SK-MEL-5 (cell line): ENCODE data around the gene DNAJC22. TPM values are rescaled to one million over a fixed set of nuclear protein-coding genes. Genes with fewer than 3 reads are reported as not detected.
"Not testable (repeated sequence)": the region's sequence is repeated elsewhere in the genome, so short reads cannot be mapped to it uniquely, and the experiment has no call there.

Experiments used
- DNase-seq: peaks from one replicate; pipeline ENCODE4 v3.0.0-alpha.2; 2016; ENCODE audit warnings: low read depth, low spot score
- in situ Hi-C: cut with HindIII; loops from 2 replicates; pipeline ENCODE4 v1.10.0; 2016; ENCODE audit warnings: low sequenced_read_pairs, high pct_unique_total_duplicates, low pct_unique_long_range_greater_than_20kb
- polyA plus RNA-seq, 2 experiments: library from polyadenylated mRNA; depleted of rRNA; stranded (reverse); fragments of >200 nt; gene quantifications; 2 replicates each; pipeline ENCODE4 v1.2.3, GENCODE V29; 2015
- total RNA-seq: library from RNA; depleted of rRNA; stranded (reverse); fragments of >200 nt; shearing (Covaris generic); gene quantifications from 2 replicates; pipeline ENCODE4 v1.2.3, GENCODE V29; 2014; rRNA removed

Gene DNAJC22
- 11.9 and 13.2 TPM in 2 replicates for total RNA-seq
- 12.6 and 13.1 TPM in 2 replicates for polyA plus RNA-seq (2015; cell fraction: cytosol; rRNA removed)
- polyA plus RNA-seq (2015; cell fraction: nucleus; rRNA removed): 11.6 and 13.5 TPM in 2 replicates

DNA sequence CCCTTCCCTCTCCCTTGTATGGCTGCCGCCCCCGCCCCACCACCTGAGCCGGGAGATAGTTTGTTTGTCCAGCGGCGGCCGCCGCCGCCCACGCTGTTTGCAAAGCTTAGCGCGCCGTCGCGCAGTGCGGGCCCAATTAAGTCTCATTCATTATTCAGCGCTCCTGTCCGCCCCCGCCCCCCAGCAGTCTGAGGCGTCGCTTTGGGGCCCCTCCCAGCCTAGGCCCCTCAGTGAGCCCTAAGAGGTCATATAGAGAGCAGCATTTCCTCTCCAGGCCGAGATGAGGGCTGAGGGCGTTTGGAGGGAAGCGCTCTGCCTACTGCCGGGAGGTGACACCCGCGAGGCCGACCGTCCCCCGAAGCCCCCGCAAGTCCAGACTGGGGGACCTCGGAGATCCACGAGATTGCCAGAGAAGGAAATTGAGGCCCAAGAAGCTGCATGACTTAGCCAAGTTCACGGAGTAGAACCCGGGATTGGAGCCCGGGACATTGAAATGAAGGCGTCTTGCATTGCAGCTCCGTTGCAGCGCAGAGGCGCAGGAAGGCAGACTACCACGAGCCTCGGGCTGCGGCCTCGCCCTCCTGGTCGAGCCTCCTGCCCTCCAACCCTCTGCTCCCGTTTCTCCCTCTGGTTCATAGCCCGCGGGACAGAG is at the start of gene DNAJC22:
TSS of gene DNAJC22 (plus strand) at position 230 of the 652 bp plus-strand sequence. CDS start 1,985 bp downstream, outside the sequence.
- in situ Hi-C loops: no loop called here
- no peak for DNase-seq

DNA sequence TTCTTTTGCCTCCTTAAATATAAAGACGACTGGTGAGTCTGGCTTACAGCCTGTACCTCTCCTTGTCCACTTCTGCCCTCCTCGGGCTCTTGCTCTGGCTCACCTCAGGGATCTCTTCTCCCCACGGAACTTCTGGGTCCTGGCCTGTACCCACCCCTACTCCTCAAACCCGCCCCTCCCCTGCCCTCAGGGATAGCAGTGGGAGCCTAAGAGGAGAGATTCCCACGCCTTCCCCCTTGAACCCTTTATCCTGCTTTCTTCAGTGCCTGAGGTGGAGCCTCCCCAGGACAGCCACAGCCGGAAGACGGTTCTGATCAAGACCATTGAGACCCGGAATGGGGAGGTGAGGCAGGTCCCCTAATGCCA is 49.0 kb upstream of the DNAJC22 start:
- in situ Hi-C loops: no loop called here

DNA sequence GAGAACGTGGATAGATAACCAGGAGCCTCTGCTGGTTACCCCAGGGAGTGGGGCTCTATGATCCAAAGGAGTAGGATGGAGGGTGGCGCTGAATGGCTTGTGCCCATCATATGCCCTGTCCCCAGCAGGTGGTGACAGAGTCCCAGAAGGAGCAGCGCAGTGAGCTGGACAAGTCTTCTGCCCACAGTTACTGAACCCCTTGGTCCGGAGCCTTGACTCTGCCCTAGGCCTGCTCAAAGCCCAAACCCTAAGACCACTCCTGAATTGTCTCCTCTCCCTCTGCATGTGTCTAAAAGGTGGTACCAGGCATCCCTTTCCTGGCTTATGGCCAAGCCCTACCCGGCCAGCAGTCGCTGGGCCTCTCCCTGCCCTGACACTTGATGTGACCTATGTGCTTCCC is 48.5 kb upstream of the DNAJC22 start:
- in situ Hi-C loops: no loop called here
- DNase-seq: no peak

More for the DNA sequence above, 49.0 kb upstream of the DNAJC22 start:
- DNase-seq: no peak

DNA sequence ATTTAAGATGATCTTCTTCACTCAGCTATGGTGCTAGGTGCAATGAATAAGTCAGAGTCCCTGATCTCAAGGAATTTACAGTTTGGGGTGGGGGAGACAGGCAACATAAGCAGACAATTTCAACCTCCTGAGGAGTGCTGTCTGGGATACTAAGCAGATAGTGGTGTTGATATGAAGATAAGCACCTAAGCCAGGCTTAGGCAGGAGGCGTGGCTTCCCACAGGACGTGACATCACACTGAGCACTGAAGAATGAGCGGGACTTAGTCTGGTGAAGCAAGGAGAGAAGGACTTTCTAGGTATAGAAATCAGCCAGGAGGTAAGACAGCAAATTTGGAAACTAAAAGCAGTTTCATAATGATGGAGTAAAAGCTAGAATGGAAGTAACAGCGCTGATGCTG is 44.9 kb upstream of the DNAJC22 start:
- in situ Hi-C loops: no loop called here
- no peak for DNase-seq

DNA sequence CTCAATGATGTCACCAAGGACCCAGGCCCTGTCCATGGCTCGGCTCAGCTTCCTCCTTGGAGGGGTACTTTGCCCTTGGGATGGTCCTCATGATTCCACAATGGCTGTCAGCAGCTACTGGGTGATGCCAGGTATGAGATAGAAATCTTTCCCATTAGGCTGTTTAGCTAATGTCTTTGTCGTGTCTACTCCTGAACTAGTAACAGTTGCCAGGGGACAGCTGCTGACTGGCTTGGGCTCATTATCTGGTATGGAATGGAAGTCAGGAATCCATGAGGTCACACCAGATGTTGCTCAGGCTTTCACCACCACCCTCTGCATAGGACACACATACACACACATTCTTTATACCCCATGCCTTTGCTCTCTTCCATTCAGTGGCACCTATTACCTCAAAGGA is 42.5 kb upstream of the DNAJC22 start:
- DNase-seq: no peak
- in situ Hi-C loops: no loop called here

DNA sequence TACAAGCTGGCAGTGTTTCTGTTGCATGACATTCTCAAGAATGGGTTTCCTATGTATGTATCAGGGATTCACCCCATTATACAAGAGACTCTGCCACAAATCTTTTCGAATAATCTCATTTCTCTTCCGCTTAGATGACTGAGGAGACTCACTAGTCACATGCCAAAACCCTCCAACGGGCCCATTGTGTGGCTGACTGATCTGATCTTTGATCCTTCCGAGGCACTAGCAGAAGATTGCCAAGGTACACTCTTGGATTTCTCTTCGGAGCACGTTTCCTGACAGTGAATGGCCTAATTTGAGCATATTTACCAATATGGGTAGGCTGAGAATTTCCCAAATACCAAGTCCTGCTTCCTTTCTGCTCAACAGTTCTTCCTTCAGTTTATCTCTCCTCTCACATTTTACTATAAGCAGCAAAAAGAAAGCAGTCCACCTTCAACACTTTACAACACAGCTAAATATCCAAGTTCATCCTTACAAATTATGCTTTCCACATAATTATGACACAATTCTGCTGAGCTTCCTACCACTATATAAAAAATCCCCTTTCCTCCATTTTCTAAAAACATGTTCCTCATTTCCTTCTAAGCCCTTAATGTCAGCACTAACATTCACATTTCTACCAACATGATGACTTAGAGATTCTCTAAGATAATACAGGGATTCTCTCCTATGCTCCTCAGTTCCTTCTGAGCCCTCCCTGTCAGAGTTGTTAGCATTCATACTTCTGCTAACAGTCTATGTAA is 40.8 kb upstream of the DNAJC22 start:
- in situ Hi-C loops: no loop called here
- no peak for DNase-seq

DNA sequence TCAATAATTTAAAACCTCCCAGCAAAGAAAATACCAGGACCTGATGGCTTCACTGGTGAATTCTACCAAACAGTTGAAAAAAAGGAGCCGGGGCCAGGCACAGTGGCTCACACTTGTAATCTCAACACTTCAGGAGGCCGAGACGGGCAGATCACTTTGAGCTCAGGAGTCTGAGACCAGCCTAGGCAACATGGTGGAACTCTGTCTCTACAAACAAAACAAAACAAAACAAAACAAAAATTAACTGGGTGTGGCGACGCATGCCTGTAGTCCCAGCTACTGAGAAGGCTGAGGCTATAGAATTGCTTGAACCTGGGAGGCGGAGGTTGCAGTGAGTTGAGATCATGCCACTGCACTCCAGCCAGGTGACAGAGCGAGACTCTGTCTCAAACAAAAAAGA is 37.3 kb upstream of the DNAJC22 start:
- in situ Hi-C loops: no loop called here

DNA sequence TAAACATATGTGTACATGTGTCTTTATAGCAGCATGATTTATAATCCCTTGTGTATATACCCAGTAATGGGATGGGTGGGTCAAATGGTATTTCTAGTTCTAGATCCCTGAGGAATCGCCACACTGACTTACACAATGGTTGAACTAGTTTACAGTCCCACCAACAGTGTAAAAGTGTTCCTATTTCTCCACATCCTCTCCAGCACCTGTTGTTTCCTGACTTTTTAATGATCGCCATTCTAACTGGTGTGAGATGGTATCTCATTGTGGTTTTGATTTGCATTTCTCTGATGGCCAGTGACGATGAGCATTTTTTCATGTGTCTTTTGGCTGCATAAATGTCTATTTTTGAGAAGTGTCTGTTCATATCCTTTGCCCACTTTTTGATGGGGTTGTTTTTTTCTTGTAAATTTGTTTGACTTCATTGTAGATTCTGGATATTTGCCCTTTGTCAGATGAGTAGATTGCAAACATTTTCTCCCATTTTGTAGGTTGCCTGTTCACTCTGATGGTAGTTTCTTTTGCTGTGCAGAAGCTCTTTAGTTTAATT is 36.2 kb upstream of the DNAJC22 start:
- in situ Hi-C loops, DNase-seq: not testable (repeated sequence)

More for the DNA sequence above, 37.3 kb upstream of the DNAJC22 start:
- no peak for DNase-seq

DNA sequence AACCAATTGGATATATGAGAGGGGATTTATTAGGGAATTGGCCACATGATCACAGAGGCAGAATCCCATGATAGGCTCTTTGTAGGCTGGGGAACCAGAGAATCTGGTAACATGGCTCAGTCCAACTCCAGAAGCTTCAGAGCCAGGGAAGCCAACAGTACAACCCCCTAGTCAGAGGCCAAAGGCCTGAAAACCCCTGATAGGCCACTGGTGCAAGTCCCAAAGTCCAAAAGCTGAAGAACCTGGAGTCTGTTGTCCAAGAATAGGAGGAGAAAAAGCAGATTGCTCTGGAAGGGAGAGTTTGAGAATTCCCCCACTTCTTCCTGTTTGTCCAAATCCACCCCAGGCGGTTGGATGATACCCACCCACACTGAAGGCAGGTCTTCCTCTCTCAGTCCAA is 31.9 kb upstream of the DNAJC22 start:
- DNase-seq: no peak
- in situ Hi-C loops: no loop called here

DNA sequence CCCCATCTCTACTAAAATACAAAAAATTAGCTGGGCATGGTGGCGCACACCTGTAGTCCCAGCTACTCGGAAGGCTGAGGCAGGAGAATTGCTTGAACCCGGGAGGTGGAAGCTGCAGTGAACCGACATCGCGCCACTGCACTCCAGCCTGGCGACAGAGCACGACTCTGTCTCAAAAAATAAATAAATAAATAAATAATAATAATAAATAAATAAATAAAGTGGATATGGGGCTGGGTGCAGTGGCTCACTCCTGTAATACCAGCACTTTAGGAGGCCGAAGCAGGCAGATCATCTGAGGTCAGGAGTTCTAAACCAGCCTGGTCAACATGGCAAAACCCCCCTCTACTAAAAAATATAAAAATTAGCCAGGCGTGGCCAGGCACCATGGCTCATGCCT is 29.6 kb upstream of the DNAJC22 start:
- DNase-seq, in situ Hi-C loops: not testable (repeated sequence)

DNA sequence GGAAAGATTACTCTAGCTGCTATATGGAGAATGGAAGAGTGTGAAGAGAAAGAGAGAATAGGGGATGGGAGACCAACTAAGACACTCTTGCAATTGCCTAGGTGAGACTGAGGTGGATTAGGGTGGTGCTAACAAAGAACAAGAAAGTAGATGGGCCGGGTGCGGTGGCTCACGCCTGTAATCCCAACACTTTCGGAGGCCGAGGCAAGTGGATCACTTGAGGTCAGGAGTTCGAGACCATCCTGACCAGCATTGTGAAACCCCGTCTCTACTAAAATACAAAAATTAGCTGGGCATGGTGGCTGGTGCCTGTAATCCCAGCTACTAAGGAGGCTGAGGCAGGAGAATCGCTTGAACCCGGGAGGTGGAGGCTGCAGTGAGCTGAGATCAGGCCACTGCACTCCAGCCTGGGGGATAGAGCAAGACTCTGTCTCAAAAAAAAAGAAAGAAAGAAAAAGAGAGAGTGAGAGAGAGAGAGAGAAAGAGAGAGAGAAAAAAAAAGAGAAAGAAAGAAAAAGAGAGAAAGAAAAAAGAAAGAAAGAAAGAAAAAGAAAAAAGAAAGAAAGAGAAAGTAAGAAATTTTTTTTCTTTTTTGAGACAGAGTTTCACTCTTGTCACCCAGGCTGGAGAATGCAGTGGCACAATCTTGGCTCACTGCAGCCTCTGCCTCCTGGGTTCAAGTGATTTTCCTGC is 26.1 kb upstream of the DNAJC22 start:
- DNase-seq, in situ Hi-C loops: not testable (repeated sequence)

DNA sequence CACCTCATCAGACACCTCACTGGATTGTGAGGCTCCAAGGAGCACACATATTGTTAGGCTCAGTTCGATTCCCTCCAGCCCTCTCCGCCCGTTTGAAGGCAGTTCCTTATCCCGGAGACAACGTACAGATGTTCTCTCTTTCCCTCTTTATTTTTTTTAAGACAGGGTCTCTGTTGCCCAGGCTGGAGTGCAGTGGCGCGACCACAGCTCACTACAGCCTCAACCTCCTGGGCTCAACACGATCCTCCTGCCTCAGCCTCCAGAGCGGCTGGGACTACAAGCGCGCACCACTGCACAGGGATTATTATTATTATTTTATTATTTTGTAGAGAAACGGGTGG is 24.4 kb upstream of the DNAJC22 start:
- in situ Hi-C loops: no loop called here
- DNase-seq: no peak

DNA sequence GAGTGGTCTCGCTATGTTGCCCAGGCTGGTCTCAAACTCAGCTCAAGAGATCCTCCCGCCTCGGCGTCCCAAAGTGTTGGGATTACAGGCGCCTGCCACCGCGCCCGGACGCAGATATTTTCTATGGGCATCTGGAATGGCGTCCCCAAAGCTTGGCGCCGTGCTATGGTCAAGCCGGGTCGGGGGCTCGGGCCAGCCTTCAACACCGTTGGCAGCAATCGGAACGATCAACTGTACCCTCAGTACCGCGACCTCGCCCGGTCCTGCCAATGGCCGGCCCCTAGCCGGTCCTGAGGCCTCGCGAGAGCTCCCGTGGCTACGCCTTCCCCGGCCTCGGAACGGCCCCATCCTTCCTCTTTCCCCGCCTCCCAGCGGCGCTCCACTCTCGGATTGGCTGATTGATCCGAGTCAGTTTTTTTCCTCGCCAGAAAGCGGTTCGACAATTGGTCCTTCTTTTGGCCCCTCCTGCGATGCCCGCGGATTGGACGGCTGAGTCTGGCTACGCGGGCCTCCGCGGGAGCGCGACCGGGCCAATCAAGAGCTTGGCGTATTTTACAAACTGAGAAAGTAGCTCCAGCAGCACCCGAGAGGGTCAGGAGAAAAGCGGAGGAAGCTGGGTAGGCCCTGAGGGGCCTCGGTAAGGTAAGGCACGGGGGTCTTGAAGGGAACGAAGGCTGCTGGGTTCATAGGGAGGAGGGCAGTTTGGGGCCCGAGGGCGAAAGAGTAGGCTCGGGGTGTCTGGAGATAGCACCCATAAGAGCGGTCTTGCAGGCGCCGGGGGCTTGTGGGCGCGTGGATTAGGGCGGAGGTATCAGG is 23.8 kb upstream of the DNAJC22 start, which contains the start of gene TROAP:
TSS of gene TROAP (plus strand) at position 548 of the 816 bp plus-strand sequence. CDS start 354 bp downstream, outside the sequence.
- in situ Hi-C loops: no loop called here
- DNase-seq: peak; percentile 99

DNA sequence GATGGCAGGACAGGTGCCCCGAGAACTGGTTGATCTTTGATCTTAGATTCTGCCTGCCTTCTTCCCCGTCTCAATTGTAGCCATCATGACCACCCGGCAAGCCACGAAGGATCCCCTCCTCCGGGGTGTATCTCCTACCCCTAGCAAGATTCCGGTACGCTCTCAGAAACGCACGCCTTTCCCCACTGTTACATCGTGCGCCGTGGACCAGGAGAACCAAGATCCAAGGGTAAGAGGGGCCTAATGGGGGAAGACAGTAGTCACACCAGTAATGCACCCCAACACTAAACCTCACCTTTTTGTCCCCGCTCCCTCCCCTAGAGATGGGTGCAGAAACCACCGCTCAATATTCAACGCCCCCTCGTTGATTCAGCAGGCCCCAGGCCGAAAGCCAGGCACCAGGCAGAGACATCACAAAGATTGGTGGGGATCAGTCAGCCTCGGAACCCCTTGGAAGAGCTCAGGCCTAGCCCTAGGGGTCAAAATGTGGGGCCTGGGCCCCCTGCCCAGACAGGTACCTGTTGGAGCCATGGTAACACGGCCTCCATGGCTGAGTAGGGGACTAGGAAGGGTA is 23.1 kb upstream of the DNAJC22 start:
- no peak for DNase-seq
- in situ Hi-C loops: no loop called here

DNA sequence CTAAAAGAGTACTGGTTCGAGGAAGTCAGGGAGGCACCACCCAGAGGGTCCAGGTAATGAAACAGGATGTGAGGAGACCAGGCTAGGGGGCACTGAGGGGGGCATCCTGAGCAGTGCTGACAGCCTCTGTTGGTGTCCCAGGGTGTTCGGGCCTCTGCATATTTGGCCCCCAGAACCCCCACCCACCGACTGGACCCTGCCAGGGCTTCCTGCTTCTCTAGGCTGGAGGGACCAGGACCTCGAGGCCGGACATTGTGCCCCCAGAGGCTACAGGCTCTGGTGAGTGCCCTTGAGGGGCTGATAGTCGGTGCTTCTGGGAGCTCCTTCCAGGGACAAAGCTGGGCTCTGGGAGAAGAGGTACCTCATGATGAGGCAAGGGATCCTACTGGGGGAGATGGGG is 21.1 kb upstream of the DNAJC22 start:
- in situ Hi-C loops: no loop called here
- no peak for DNase-seq

DNA sequence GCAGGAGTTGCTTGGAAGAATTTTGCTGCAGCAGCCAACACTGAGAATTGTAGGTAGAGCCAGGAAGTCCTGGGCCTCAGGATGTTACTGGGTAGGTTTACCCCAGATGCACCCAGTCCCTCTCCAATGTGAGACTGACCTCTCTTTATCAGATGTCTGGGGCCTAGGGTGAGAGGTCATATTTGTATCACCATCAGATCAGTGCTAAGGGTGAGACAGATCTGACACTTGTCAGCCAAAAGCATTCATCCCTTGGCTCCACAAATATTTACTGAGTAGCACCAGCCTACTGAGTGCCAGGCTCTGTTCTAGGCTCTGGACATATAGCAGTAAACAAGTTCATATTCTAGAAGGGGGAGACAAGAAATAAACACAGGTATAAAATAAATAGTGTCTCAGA is 19.3 kb upstream of the DNAJC22 start:
- in situ Hi-C loops: no loop called here
- DNase-seq: no peak

DNA sequence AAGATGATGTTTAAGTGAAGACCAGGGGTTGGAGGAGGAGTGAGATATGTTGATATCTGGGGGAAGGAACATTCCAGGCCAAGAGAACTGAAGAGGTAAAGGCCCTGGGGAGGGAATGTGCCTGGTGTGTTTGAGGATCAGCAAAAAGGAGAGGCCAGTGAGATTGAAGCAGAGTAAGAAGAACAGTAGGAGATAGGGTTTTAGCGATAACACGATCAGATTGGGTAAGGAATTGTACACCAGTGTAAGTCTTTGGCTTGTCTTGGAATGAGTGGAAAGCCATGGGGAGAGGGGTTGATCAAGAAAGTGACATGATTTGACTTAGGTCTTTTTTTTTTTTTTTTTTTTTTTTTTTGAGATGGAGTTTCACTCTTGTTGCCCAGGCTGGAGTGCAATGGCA is 18.8 kb upstream of the DNAJC22 start:
- in situ Hi-C loops: no loop called here
- no peak for DNase-seq
